Measurements from ENCODE around the gene MAP3K5.
A peak's percentile ranks its signal among the peaks of the same experiment; 100 is the strongest.

MAP3K5 gene

DNA sequence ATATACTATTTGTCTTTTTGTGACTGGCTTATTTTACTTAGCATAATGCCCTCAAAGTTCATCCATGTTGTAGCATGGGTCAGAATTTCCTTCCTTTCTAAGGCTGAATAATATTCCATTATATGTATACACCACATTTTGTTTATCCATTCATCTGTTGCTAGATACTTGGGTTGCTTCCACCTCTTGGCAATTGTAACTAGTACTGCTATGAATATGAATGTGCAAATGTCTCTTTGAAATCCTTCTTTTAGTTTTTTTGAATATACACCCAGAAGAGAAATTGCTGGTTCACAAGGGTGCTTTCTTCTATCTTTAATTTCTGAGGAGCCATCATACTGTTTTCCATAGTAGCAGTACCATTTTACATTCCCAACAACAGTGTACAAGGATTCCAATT lies 220.8 kb downstream of the MAP3K5 start:
- TF ChIP-seq, protein P1, sequence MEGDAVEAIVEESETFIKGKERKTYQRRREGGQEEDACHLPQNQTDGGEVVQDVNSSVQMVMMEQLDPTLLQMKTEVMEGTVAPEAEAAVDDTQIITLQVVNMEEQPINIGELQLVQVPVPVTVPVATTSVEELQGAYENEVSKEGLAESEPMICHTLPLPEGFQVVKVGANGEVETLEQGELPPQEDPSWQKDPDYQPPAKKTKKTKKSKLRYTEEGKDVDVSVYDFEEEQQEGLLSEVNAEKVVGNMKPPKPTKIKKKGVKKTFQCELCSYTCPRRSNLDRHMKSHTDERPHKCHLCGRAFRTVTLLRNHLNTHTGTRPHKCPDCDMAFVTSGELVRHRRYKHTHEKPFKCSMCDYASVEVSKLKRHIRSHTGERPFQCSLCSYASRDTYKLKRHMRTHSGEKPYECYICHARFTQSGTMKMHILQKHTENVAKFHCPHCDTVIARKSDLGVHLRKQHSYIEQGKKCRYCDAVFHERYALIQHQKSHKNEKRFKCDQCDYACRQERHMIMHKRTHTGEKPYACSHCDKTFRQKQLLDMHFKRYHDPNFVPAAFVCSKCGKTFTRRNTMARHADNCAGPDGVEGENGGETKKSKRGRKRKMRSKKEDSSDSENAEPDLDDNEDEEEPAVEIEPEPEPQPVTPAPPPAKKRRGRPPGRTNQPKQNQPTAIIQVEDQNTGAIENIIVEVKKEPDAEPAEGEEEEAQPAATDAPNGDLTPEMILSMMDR (IDR thresholded peaks at IDR 0.05), result no peak
- no peaks in the 10 kb centered on the region for H3K4me1 ChIP-seq (ENCODE audit: control insufficient read depth in 1 of 2, insufficient read depth in 1 of 2, low read depth in 1 of 2, low read length in 1 of 2)
- no peaks in the 10 kb centered on the region for H3K27me3 ChIP-seq
- no peak overlapping the region for H3K27ac ChIP-seq
- H3K9me3 ChIP-seq, result peaks cover 6% of the 10 kb centered on the region
- no peak overlapping the region for H3K4me3 ChIP-seq (ENCODE audit: low read depth in 1 of 2, low read length in 1 of 2)
- H3K36me3 ChIP-seq, result peaks cover 61% of the 10 kb centered on the region

DNA sequence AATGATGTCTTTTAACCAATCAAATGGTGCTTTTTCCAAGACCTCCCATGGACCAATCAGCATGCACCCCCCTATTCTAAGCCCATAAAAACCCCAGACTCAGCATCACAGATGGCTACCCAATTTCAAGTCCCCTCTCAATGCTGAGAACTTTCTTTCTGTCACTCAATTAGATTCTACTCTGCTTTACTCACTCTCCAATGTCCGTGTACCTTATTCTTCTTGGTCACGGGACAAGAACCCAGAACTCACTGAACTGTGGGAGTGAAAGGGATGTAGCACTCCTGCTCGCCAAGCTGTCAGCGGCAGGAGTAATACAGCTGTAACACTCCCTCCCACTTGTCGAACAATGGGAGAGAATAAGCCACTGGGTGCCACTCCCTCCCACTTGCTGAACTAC lies 221.2 kb downstream of the MAP3K5 start:
- Histone ChIP-seq H3K4me1 (ENCODE audit: control insufficient read depth in 1 of 2, insufficient read depth in 1 of 2, low read depth in 1 of 2, low read length in 1 of 2) (peaks cover 3 to 4% of the 10 kb centered on the region in 2 experiments), H3K36me3 (peaks cover 60% of the 10 kb centered on the region), H3K27me3 (no peaks in the 10 kb centered on the region), H3K9me3 (peaks cover 6% of the 10 kb centered on the region), H3K4me3 (ENCODE audit: low read depth in 1 of 2, low read length in 1 of 2) (no peak overlapping the region), H3K27ac (no peak overlapping the region)
- TF ChIP-seq, protein P1 (IDR thresholded peaks at IDR 0.05), result no peak

DNA sequence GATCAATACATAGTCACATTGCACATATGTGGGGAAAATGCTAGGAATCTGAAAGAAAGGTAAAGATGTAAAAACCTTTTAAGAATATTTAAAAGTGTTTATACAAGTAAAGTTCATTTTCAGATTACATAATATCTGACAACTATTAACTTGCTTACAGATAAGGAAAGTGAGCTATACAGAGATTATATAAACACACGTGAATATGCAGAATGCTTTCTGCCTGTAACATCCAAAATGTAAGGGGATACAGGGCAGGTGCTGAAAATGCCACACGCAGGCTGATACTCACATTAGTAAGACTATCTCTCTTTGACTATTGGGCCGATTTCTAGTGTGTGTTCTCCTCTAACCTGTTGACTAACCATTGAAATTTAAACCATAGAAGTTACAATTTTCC lies 224.1 kb downstream of the MAP3K5 start:
- H3K27ac ChIP-seq, result no peak overlapping the region
- peaks cover 6% of the 10 kb centered on the region for H3K9me3 ChIP-seq
- H3K27me3 ChIP-seq, result no peaks in the 10 kb centered on the region
- H3K4me1 ChIP-seq (ENCODE audit: control insufficient read depth in 1 of 2, insufficient read depth in 1 of 2, low read depth in 1 of 2, low read length in 1 of 2), result peaks cover 9 to 23% of the 10 kb centered on the region in 2 experiments
- TF ChIP-seq, protein P1 (IDR thresholded peaks at IDR 0.05), result no peak
- H3K36me3 ChIP-seq, result peaks cover 61% of the 10 kb centered on the region
- no peak overlapping the region for H3K4me3 ChIP-seq (ENCODE audit: low read depth in 1 of 2, low read length in 1 of 2)

DNA sequence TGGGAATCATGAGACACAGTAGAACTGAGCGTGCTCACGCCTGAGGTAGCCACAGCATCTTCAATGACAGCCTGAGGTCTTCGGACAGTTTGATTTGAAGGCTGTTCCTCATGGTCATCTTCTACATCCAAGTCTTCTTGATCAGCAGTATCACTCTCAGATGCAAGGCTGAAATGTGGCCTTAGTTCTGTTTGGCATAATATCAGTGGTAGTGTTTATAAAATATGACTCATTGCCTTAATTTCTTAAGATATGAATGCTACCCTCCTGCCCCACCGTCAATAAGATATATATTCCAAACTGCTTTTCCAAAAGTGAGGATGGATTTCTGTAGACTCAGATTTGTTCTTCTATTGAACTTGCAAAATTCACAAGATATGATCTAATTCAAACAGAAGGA lies 224.6 kb downstream of the MAP3K5 start:
- H3K4me3 ChIP-seq (ENCODE audit: low read depth in 1 of 2, low read length in 1 of 2), result no peak overlapping the region
- H3K36me3 ChIP-seq, result peaks cover 61% of the 10 kb centered on the region
- H3K27ac ChIP-seq, result no peak overlapping the region
- TF ChIP-seq, protein P1 (IDR thresholded peaks at IDR 0.05), result no peak
- peaks cover 6% of the 10 kb centered on the region for H3K9me3 ChIP-seq
- peaks cover 9 to 23% of the 10 kb centered on the region in 2 experiments for H3K4me1 ChIP-seq (ENCODE audit: control insufficient read depth in 1 of 2, insufficient read depth in 1 of 2, low read depth in 1 of 2, low read length in 1 of 2)
- no peaks in the 10 kb centered on the region for H3K27me3 ChIP-seq

DNA sequence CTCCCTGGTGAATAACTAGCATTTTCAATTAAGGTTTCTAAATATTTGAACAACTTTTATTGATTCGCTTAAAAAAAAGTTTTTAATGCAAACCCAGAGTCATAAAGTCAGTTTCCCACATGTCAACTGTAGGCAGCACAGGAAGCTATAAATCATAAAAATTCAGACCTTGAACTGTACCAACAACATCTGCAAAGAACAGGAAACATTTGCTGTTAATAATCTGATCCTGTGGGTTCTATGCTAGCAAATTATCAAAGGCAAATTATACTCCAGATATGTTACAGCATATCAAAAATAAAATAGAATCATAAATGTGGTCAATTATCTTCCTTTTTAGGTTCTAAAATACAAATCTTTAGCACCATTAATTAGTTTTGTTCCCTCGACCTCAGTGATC lies 225.4 kb downstream of the MAP3K5 start:
- Histone ChIP-seq H3K36me3 (peaks cover 63% of the 10 kb centered on the region), H3K27ac (no peak overlapping the region), H3K9me3 (peaks cover 6% of the 10 kb centered on the region), H3K27me3 (no peaks in the 10 kb centered on the region), H3K4me1 (ENCODE audit: control insufficient read depth in 1 of 2, insufficient read depth in 1 of 2, low read depth in 1 of 2, low read length in 1 of 2) (peaks cover 9 to 23% of the 10 kb centered on the region in 2 experiments), H3K4me3 (ENCODE audit: low read depth in 1 of 2, low read length in 1 of 2) (no peak overlapping the region)
- TF ChIP-seq, protein P1 (IDR thresholded peaks at IDR 0.05), result no peak

DNA sequence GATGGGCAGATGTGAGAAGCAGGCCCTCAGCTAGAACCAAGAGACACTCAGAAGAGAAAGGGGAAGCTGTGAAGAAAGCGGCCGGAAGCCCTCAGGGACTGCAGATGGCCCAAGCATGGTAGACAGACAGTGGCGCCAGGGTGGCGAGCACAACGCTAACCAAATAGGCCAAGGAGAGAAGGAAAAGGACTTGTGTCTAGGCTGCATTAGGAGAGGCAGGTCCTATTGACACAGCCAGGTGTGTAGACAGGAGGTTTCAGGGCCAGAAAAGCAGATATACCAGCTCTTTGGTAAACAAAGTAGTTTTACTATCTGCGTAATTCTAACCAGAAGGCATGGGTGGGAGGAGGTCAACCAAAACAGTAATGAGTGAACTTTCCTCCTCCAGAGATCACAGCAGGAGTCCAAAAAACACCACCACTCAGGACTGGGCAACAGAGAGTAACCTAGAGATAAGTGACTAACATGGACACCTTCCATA lies 226.2 kb downstream of the MAP3K5 start:
- H3K27me3 ChIP-seq, result no peaks in the 10 kb centered on the region
- TF ChIP-seq, protein P1 (IDR thresholded peaks at IDR 0.05), result no peak
- peak overlapping the region; percentile 47 for H3K27ac ChIP-seq
- H3K9me3 ChIP-seq, result peaks cover under 1% of the 10 kb centered on the region
- peaks cover 9 to 23% of the 10 kb centered on the region in 2 experiments for H3K4me1 ChIP-seq (ENCODE audit: control insufficient read depth in 1 of 2, insufficient read depth in 1 of 2, low read depth in 1 of 2, low read length in 1 of 2)
- peaks cover 67% of the 10 kb centered on the region for H3K36me3 ChIP-seq
- no peak overlapping the region for H3K4me3 ChIP-seq (ENCODE audit: low read depth in 1 of 2, low read length in 1 of 2)

All from neutrophil (primary cell).